MM.1S (cell line): ENCODE data around the gene UBE2Q2.

Experiments
- DNase-seq: peaks from one replicate; pipeline ENCODE4 v3.0.0-alpha.2; 2015
- H2AFZ ChIP-seq: fragments of 300-600 bp; sonication (generic); 2 replicates; pipeline ENCODE4 v1.6.0; 2016; ENCODE audit warnings: antibody characterized with exemption, low read length
- H3F3A ChIP-seq: fragments of 300-600 bp; sonication (generic); 2 replicates; pipeline ENCODE4 v1.6.1; 2016; ENCODE audit warnings: mild to moderate bottlenecking, antibody characterized with exemption, low read length, moderate library complexity, mixed read lengths; ENCODE audit not compliant: insufficient read depth
- H3K27ac ChIP-seq: fragments of 300-600 bp; sonication (generic); 2 replicates; pipeline ENCODE4 v1.5.1; 2016; ENCODE audit warnings: mild to moderate bottlenecking, low read length
- H3K27me3 ChIP-seq: fragments of 300-600 bp; sonication (generic); replicated peaks from 2 replicates; pipeline ENCODE4 v1.6.0; 2016; ENCODE audit warnings: low read length; ENCODE audit not compliant: insufficient read depth
- H3K36me3 ChIP-seq: fragments of 300-600 bp; sonication (generic); replicated peaks from 2 replicates; pipeline ENCODE4 v1.6.1; 2016; ENCODE audit warnings: mild to moderate bottlenecking, low read length, mixed read lengths; ENCODE audit not compliant: insufficient read depth
- H3K4me1 ChIP-seq: fragments of 300-600 bp; sonication (generic); 2 replicates; pipeline ENCODE4 v1.6.1; 2016; ENCODE audit warnings: low read length, mixed read lengths
- H3K4me2 ChIP-seq: fragments of 300-600 bp; sonication (generic); 2 replicates; pipeline ENCODE4 v1.6.0; 2016; ENCODE audit warnings: low read depth, low read length
- H3K4me3 ChIP-seq: fragments of 300-600 bp; sonication (generic); 2 replicates; pipeline ENCODE4 v1.5.1; 2016; ENCODE audit warnings: low read length, mixed read lengths
- H3K79me2 ChIP-seq: fragments of 300-600 bp; sonication (generic); 2 replicates; pipeline ENCODE4 v1.6.1; 2016; ENCODE audit warnings: mixed run types, low read length, mixed read lengths
- H3K9ac ChIP-seq: fragments of 300-600 bp; sonication (generic); 2 replicates; pipeline ENCODE4 v1.6.1; 2016; ENCODE audit warnings: low read length, mixed read lengths
- H3K9me2 ChIP-seq: fragments of 300-600 bp; sonication (generic); replicated peaks from 2 replicates; pipeline ENCODE4 v1.6.1; 2016; ENCODE audit warnings: mild to moderate bottlenecking, low read length, mixed read lengths; ENCODE audit not compliant: insufficient read depth
- H3K9me3 ChIP-seq: fragments of 300-600 bp; sonication (generic); replicated peaks from 2 replicates; pipeline ENCODE4 v1.6.1; 2016; ENCODE audit warnings: mild to moderate bottlenecking, low read length, mixed read lengths; ENCODE audit not compliant: insufficient read depth
- H4K20me1 ChIP-seq: fragments of 300-600 bp; sonication (generic); 2 replicates; pipeline ENCODE4 v1.6.1; 2016; ENCODE audit warnings: mild to moderate bottlenecking, low read length, moderate library complexity, mixed read lengths; ENCODE audit not compliant: insufficient read depth
- CTCF ChIP-seq: fragments of 300-600 bp; sonication (generic); IDR thresholded peaks from 2 replicates; pipeline ENCODE4 v1.5.1; 2016; ENCODE audit warnings: antibody characterized with exemption, low read length, mixed read lengths
- EZH2 ChIP-seq: fragments of 300-600 bp; sonication (generic); optimal IDR thresholded peaks from 2 replicates; pipeline ENCODE3; 2017; ENCODE audit warnings: low read depth, mild to moderate bottlenecking, antibody characterized with exemption, low read length, mixed read lengths
- EZH2phosphoT487 ChIP-seq: fragments of 300-600 bp; sonication (generic); IDR thresholded peaks from 2 replicates; pipeline ENCODE4 v1.6.1; 2018; ENCODE audit warnings: antibody characterized with exemption, low read length

Gene UBE2Q2

DNA sequence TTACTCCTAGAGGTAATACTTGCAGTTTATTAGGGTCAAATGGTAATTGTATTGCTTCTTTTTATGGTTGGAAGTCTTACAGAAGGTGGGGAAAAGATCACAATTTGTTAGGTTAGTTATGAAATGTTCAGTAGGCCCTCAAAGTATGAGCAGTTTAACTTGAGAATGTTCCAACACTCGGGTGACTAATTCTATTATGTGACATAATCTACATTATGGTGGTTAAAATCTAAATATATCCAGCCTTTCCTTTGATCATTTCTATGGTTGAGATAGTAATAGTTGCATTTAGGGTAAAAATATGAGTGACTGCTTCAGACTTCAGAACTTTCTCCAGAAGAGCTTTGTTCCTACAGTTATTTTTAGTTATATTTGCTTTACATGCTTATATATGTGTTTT is 40.8 kb downstream of the UBE2Q2 start:
- no peaks in the 10 kb centered on the region for H3F3A ChIP-seq
- no peaks in the 10 kb centered on the region for H3K79me2 ChIP-seq
- H3K27ac ChIP-seq: no peak overlapping the region
- DNase-seq: no peak
- TF ChIP-seq EZH2phosphoT487: no peak
- TF ChIP-seq CTCF: no peak
- TF ChIP-seq EZH2: no peak
- H2AFZ ChIP-seq: no peak overlapping the region
- H3K4me3 ChIP-seq: no peak overlapping the region
- no peaks in the 10 kb centered on the region for H3K9me2 ChIP-seq
- H3K4me2 ChIP-seq: no peak overlapping the region
- H3K9me3 ChIP-seq: no peaks in the 10 kb centered on the region
- no peaks in the 10 kb centered on the region for H3K27me3 ChIP-seq
- no peaks in the 10 kb centered on the region for H3K36me3 ChIP-seq
- H3K4me1 ChIP-seq: no peaks in the 10 kb centered on the region
- H4K20me1 ChIP-seq: no peaks in the 10 kb centered on the region
- H3K9ac ChIP-seq: no peak overlapping the region

DNA sequence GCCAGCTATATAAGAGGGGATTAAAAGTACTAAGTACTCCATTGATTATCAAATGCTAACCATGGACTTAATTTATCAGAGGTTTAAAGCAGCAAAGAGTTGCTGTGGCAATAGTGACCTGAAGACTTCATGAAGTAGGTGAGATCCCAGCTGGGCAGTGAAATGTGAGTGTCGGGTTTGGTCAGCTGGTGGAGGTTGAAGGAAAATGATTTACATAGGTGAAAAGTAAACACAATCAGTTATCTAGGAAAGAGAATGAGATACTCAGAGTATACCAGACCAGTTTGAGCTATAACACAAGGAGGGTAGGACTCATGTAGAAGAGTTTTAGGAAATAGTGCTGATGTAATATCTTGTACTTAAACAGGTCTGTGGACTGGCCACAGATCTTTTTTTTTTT is 43.9 kb downstream of the UBE2Q2 start:
- no peaks in the 10 kb centered on the region for H3K36me3 ChIP-seq
- H4K20me1 ChIP-seq: no peaks in the 10 kb centered on the region
- H3K27ac ChIP-seq: no peak overlapping the region
- H3K27me3 ChIP-seq: no peaks in the 10 kb centered on the region
- no peak overlapping the region for H3K4me2 ChIP-seq
- no peak overlapping the region for H3K4me3 ChIP-seq
- H2AFZ ChIP-seq: no peak overlapping the region
- no peaks in the 10 kb centered on the region for H3K9me3 ChIP-seq
- TF ChIP-seq EZH2 (no peak), EZH2phosphoT487 (no peak), CTCF (no peak)
- no peaks in the 10 kb centered on the region for H3F3A ChIP-seq
- H3K9ac ChIP-seq: no peak overlapping the region
- DNase-seq: no peak
- H3K4me1 ChIP-seq: no peaks in the 10 kb centered on the region
- H3K9me2 ChIP-seq: no peaks in the 10 kb centered on the region
- H3K79me2 ChIP-seq: no peaks in the 10 kb centered on the region

- Histone ChIP-seq H3K9ac (no peak overlapping the region), H3K4me3 (no peak overlapping the region), H3K4me2 (no peak overlapping the region), H3K27ac (no peak overlapping the region), H3K36me3 (no peaks in the 10 kb centered on the region), H3K9me2 (no peaks in the 10 kb centered on the region), H4K20me1 (no peaks in the 10 kb centered on the region), H2AFZ (no peak overlapping the region), H3K4me1 (no peaks in the 10 kb centered on the region), H3K27me3 (no peaks in the 10 kb centered on the region), H3K9me3 (no peaks in the 10 kb centered on the region), H3K79me2 (no peaks in the 10 kb centered on the region), H3F3A (no peaks in the 10 kb centered on the region)
- DNase-seq: no peak
- TF ChIP-seq EZH2phosphoT487 (no peak), EZH2 (no peak), CTCF (no peak)
These were observed 48.6 kb downstream of the UBE2Q2 start for GRCh38 chr15:75891895-75892294.
